Dedifferentiated amniotic fluid mesenchymal stem cell (primary cell): Measurements from ENCODE around the gene PDE2A.

Experiments
- DNase-seq: peaks from one replicate; pipeline ENCODE4 v3.0.0-alpha.2; 2016; ENCODE audit errors: extremely low spot score

The PDE2A gene

DNA sequence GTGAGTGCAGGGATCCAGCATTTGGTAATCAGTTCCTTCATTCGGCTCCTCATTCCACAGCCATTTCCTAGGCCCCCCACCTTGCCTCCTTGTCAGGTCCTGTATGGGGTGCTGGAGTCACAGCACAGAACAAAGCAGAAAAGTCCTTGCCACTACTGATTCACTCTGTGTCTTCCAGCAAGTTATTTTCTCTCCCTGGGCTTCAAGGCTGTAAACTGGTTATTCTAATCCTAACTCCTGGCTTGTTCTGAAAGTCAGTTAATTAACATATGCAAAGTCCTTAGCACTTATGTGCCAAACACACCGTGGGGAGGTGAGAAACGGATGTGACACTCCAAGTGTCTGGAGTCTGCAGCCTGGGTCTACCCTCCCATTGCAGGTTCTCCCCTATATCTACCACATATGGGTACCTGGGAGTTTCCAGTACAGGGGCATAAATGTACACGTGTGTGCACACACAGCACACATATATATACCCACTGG, 30.6 kb upstream of the PDE2A start:
- DNase-seq, result no peak

DNA sequence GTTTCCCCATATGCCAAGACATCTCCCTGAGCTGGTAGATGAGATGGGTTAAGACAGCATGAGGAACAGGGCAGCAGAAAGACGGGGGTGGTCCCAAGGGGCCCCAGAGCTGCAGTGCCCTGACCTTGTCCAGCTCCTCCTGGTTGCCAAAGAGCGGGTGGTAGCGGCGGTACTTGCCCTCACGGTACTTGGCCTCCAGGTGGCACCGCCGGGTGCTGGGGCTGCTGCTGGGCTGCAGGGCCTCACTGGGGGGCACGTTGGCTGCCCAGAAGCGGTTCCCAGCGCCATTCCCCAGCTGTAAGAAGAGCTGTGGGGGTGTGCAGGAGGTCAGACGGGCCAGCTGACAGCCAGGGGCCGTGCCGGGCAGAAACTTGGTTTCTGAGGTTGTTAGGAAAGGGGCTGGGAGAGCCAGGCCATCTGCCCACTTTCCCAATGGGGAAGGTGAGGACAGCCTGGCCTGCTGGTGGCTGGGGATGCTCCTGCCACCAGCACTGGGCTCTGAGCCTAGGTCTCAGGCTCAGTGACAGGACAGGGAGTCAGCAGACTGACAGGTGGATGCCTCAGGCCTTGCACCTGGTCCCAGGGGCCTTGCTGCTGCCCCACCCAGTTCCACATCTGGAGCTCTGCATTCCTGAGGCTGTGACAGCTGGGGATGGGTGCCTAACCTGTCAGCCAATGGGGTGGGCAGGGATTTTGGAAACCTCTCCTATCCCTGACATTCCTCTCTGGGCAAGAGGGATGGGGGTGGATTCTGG, 30.0 kb upstream of the PDE2A start:
- DNase-seq, result no peak

DNA sequence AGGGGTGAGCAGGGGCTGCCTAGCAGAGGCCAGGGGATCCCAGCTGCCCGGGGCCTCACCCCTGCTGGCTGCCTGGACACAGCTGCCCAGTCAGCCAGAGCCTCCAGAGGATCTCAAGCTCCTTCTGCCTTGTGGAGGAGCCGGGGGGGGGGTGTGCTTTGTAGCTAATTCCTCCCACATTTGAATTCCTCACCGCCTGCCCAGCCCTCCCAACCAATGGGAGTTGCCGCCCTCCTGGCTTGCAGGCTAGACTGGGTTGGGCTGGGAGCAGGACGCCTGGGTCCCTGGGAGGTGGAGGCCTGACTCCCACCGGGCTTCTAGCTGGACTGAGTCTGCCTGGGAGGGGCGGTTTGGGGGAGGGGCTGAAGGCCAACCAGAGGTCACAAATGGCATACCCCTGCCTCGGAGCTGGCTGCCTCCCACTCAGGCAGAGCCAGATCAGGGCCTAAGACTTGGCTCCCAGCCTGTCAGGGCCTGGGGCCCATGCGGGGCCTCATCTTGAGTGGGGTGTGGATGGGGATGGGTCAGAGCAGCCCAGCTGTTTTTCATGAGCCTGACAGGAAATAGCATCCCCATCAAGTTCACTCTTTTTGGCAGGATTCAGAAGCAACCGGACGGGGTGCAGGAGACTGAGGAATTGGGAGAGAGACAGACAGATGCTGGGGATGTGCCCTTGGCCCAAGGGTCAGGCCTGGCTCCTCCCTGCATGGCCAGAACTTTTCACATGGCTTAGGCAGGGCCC, 29.2 kb upstream of the PDE2A start:
- peak; percentile 88 for DNase-seq

DNA sequence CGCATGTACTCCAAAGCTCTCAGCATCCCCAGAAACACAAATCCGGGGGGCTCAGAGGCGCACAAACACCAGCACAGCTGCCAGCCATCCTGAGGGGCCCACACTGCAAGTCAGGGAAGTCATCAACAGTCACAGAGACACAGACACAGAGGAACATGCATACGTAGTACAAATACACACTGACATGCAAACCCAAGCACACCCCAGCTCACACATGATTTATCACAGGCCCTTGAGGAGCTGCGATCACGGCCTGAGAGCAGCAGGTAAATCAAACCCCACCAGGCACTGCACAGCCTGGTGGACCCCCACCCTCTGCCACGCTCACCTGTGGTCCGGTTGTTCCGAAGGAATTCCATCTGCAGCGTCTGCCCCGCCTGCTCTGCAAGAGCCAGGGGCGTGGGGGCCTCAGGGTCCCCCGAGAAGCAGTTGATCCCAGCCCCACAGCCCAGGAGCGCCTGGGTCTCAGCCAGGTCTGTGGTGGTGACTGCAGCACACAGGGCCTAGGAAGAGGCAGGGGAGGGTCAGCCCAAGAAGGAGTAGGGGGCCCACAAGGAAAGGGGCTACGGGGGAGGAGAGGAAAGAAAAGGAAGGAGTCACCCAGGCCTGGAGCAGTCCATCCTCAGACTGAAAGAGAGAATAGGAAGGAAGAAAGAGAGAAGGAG, 28.5 kb upstream of the PDE2A start:
- no peak for DNase-seq

DNA sequence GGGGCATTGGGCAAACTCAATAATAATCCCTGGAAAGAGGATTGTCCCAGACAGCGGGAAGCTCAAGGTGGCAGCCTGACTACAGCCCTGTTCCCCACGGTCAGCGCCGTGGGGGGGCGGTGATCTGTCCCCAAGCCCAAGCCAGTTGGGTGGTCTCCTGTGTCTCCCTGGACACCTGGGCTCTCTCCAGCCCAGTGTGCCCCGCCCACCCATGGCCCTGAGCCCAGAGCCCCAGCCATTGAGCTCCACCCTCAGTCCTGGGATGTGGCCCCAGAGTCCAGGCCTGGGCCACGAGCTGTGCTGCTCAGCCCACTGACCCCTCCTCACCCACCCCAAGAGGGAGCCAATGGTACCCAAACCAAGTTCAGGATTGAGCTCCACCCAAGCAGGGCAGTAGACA, 27.9 kb upstream of the PDE2A start:
- no peak for DNase-seq

DNA sequence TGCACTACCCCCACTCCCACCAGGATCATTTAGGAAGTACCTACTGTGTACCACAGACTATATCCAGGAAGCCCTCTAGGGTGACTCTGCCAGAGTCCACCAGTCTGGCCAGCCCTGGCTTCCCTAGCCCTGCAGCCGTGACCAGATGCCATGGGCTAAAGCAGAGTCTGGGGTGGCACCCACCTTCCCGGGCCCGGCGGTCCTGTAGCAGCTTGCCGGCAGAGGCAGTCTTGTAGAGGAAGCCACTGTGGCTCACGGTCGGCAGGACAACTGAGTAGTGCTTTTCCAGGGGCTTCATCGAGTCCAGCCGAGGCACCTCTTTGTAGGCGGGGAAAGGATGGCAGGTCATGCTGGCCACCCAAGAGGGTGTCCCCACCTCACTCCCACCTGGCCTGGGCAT, 27.2 kb upstream of the PDE2A start:
- no peak for DNase-seq

DNA sequence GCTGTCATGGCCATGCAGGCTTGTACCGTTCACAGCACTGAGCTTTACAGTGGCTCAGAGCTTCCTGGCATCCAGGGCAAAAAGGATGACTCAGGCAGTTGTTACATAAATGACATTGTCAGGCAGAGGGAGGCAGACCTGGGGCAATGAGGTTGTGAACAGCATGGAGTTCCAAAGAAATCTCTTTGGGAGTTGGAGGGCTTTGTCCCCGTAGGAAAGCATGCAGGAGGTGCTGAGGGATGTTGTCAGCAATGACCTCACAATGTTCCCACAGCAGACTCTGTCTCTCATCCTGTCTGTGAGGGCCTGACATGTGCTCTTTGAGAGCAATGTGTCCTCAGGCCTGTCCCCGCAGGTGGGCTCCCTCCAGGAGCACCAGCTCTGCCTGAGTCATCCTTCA, 25.9 kb upstream of the PDE2A start:
- peak; percentile 18 for DNase-seq

DNA sequence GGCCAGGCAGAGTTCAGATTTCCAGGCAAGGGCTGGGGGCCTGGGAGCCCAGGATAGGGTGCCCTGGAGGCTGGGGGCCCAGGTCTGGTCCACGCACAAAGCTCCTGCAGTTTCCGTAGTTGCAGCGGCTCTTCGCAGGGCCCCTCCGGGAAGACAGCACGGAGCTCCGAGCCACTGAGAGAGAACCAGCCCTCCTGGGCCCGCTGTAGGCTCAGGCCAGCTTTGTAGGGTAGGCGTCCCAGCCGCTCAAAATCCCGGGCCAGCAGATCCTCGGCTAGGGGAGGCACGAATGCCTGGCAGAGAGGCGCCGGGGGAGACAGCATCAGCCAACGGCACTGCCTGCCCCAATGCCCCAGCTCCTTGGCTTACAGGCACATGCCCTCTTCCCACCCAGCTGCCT, 23.6 kb upstream of the PDE2A start:
- no peak for DNase-seq

DNA sequence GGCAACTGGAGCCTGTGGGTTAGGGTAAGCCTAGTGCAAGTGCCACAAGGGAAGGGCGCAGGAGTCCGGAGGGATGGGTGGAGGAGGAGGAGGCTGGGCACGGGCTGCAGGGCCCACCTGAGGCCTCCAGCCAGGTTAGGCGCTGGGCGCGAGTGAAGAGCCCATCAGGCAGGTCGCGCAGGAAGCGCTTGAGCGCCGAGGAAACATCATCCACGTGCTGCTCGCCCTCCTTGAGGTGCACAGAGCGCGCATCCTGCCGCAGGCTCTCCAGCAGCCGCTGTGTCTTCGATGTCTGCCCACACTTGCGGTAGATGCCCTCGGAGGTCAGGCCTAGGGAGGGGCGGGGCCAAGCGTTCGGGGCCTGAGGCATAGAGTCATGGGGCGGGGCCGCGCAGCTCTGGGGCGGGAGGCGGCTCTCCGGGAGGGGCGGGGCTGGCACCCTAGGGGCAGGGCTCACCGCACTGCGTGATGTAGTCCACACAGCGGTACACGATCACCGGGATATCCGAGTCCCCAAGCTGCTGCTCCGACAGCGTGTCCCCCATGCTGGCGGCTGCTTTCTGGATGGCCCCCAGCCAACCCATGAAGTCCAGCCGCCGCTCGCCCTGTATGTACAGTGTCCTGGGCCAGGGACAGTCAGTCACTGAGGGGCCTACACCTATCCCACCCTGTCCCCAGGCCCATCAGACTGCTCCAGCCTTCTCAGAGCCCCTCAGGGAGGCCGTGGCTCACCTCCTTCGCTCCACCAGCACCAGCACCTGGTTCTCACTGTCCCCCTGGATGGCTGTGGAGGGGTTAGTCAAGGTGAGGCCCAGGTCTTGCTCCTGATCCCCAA, 22.9 kb upstream of the PDE2A start:
- no peak for DNase-seq

DNA sequence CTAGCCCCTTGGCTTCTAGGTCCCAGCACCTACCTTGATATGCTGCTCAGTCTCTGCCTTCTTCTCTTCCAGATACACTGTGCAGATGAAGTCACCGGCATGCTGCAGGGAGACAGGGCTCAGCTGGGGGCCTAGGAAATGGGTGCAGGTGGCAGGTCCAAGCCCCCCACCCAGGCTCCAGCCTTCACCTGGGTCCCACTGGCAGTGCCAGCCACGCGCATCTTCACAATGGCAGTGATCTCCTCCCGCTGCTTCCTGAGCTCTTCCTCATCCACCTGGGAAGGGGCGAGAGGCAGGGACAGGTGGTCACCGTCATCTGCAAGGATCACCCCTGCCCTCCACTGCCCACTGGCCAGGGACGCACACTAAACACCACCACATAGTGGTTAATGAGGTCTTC, 21.1 kb upstream of the PDE2A start:
- DNase-seq, result no peak

DNA sequence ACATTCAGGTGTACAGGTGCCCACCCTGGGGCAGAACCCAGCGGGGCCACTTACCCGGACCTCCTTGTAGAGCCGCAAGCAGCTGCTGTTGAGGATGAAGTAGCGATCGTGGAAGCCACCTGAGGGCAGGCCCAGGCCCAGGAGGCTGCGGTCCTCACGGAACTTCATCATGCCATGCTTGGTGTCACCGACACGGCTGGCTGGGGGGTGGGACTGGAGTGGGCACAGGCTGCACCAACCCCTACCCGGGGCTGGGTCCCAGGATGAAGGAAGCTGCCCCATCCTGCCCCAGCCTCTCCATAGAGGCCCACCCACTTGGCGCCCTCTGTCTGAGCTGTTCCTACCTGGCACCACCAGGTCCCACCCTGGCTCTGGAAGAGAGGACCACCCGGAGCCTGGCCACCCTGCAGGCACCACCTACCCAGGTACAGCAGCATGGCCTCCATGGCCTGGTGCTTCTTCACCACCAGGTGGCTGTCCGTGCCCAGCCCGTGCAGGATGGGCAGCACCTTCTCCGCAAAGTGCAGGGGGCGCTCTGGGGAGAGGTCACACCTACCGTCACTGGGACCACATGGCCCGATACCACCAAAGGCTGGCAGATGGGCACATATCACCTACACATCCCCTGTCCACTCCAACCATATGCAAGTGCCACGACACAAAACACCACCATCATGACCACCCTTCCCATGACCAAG, 19.2 kb upstream of the PDE2A start:
- no peak for DNase-seq

DNA sequence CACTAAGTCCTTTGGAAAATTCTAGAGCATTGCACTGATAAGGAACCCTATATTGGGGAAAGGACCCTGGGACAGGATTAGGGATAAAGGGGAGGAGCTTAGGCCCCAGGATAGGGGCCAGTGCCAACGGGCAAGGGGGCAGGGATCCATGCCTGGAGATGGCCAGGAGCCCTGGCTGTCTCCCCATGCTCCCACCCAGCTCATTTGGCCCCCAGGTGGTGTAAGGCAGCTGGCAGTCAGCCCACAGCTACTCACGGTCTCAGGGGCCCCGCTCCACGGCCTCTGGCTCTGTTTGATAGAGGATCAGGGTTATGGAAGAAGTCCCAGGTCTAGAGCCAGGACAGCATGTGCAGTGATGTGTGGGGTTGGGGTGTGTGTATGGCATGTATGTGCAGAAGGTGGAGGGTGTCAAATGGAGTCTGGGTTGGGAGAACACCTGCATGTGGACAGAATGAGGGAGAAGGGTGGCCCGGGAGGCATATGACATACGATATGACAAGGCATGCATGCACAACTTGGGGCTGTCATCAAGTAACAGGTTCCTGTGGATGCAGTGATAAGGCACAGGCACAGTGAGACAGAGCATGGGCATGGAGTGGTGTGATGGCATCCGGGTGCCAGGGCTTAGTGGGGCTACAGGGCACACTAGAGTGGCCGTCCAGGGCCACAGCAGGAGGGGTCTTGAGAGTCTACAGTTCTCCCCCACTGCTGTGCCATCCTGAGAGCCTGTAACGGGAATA, 18.4 kb upstream of the PDE2A start:
- DNase-seq, result no peak

DNA sequence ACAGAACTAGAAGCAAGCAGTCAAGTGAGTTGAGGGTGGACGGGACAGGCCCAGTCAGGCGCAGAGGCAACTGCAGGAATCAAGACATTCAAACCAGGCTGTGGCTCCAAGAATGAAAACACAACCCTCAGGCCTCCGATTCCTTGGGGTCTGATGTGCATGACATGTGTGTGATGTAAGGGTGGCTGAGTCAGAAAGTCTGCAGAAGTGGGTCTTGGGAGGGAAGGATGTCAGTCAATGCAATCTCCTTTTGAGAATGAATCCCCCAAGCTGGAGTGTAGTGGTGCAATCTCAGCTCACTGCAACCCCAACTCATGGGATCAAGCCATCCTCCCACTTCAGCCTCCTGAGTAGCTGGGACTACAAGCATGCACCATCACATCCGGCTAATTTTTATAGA, 15.9 kb upstream of the PDE2A start:
- no peak for DNase-seq

DNA sequence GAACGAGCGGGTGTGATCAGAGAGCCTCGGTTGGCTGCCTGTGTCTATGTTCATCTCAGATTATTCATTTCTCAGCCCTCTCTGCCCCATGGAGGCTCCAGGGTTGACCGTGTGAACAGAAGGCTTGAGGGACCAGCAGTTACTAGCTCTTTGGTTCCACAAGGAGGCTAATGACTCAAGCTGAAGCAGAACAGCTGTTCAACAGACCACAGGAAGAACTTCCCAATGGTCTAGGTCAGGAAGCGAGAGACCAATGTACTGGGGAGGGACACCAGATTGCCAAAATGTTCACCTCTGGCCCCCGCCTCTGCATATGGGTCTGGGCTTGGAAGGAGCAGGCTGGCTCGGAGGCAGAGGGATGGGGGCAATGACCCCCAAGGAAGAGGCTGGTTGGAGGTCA, 14.7 kb upstream of the PDE2A start:
- DNase-seq, result no peak

DNA sequence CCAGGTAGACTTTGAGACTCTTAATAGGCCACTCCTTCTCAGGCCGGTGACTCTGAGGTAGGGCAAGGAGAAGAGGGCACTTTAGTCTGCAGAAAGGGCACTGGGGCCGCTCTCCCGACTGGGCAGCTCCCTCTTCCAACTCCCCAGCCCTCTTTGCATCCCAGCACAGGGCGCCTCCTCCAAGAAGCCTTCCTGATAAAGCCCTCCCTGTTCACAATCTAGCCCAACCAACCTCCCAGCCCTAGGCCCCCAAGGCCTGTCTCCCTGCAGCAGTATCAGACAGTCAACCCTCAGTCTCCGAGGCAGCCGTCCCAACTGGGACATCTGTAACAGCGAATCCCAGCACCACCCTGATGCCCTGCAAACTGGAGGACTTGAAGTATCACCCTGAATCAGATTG, 14.3 kb upstream of the PDE2A start:
- no peak for DNase-seq

DNA sequence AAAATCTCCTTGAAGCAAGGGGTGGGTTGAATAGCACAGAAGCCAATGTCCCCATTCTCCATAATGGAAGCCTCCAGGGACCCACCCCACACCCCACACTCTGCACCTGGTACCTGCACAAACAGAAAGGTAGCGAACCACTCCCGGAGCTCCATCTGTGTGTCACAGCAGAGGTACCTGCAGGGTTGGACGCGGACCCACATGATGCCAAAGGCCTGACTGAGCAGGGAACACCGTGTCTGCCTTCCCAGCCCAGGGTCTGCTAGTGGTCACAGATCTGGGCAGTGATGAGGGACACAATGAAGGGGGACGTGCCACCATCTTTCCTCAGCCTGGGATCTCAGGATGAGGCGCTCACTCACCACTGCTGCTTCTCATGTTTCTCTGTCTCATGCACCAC, 13.1 kb upstream of the PDE2A start:
- no peak for DNase-seq

DNA sequence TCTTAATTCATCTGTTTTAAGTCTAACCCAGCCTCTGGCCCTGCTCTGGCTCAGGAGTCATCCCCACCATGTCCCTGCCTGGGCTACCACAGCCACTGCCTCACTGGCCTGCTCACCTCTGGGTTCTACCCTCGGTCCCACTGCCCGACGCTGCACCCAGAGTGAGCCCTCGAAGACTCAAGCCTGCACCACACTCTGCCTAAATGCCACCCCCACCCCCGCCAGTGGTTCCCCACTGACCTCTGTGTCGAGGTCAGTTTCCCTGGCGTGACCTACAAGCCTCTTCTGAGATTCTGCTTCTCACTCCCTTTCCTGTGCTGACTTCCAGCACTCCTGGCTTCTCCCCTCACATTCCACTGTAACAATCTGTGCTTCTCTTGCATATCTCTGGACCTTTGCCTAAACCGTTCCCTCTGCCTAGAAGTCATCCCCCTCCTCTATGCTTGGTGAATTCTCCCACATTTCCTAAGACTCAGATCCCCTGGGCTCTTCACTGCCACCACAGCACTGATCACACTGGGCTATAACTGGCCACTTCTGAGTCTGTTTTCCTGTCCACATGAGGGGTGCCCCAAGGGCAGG, 12.5 kb upstream of the PDE2A start:
- DNase-seq, result no peak

DNA sequence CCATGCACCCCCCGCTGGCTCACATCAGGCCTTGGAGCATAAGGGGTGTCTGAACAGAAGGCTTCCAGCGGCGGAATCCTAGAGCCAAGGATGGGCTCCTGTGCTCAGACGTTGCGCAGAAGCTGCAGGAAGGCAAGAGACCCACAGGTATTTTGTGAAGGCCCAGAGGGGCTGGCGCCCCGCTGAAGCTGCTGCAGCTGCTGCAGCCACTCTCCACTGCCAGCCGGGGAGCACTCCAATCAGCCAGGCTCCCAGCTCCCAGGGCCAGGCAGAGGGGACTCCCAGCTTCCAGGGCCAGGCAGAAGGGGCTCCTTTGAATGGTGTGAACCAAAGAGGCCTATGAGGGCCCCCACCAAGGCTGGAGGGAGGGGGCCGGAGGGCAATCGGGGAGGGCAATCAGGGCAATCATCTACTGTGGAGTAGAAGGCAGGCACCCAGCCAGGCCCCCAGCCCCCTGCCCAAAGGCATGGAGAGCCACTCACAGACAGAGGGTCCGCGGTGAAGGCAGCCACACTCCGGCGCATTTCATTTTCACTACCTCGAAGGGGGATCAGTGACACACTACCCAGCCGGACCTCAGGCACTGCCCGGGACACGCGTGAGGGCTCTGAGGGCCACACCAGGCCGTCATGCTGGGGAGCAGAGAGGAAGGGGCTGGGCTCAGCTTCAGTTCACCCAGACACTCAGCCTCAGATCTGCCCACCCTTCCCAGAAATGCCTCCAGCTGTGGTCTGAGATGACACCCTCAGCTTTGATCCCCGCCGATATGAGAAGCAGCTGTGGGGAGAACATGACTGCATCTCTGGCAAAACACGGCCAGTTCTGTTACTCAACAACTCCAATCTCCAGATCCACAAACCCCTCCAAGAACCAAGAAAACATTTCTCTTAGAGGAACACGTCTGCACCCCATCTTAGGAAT, 11.6 kb upstream of the PDE2A start:
- DNase-seq, result no peak

DNA sequence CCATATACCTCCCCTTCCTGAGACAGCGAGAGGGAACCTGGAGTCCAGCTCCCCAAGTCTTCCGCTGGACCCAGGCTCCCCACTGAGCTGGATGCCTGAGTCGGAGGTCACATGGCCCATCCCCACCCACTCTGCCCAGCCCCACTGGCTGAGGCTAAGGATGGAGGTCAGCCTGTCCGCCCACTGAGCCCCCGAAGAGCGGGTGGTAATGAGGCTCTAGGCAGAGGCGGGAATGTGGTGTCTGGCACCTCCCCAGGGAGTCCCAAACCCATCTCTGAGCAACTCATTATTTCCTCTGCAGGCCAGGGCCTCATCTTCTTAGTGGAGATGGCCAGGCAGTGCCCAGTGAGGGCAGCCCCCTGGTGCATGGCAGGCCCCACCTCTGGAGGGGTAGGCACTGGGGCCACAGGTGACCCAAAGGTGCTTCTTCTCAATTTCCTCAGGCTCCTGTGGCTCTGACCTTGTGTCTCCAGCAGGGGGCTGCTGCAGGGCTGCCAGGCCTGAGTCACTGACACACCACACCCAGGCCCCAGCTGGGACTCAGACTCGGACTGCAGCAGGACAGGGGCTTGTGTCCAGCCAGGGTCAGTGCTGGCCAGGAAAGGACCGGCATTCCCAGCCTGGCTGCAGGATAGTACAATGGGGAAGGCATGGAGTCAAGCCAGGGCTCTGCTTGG, 10.2 kb upstream of the PDE2A start:
- DNase-seq, result peak; percentile 51
